ENCODE results near the gene DTNBP1.

Gene DTNBP1

GRCh38 chr6:15500901-15501825 lies 161.7 kb downstream of the DTNBP1 start:
- Histone ChIP-seq H3K27me3 (ENCODE audit: control insufficient read depth in 5 of 5, insufficient read depth in 4 of 5, low read length in 5 of 5) (no peaks in the 10 kb centered on the region), H3K27ac (ENCODE audit: low read depth, low read length) (no peak overlapping the region), H3K9me3 (ENCODE audit: control insufficient read depth in 5 of 5, low read length in 5 of 5) (no peaks in the 10 kb centered on the region), H3K36me3 (ENCODE audit: control insufficient read depth in 5 of 5, insufficient read depth in 5 of 5, low read length in 5 of 5) (peaks cover 0 to 68% (median 36%) of the 10 kb centered on the region in 5 donors), H3K4me1 (ENCODE audit: control insufficient read depth in 5 of 5, insufficient read depth in 5 of 5, low read length in 5 of 5) (peaks cover 11 to 39% (median 35%) of the 10 kb centered on the region in 5 donors), H3K9ac (ENCODE audit: low read length in 5 of 5) (no peak overlapping the region), H3K4me3 (ENCODE audit: low read depth in 1 of 5, low read length in 5 of 5) (no peak overlapping the region)

- H3K4me3 ChIP-seq (ENCODE audit: low read depth in 1 of 5, low read length in 5 of 5), result no peak overlapping the region
- H3K4me1 ChIP-seq (ENCODE audit: control insufficient read depth in 5 of 5, insufficient read depth in 5 of 5, low read length in 5 of 5), result peaks cover 6 to 37% (median 31%) of the 10 kb centered on the region in 5 donors
- peaks cover 0 to 65% (median 37%) of the 10 kb centered on the region in 5 donors for H3K36me3 ChIP-seq (ENCODE audit: control insufficient read depth in 5 of 5, insufficient read depth in 5 of 5, low read length in 5 of 5)
- no peaks in the 10 kb centered on the region for H3K27me3 ChIP-seq (ENCODE audit: control insufficient read depth in 5 of 5, insufficient read depth in 4 of 5, low read length in 5 of 5)
- no peak overlapping the region for H3K9ac ChIP-seq (ENCODE audit: low read length in 5 of 5)
- no peaks in the 10 kb centered on the region for H3K9me3 ChIP-seq (ENCODE audit: control insufficient read depth in 5 of 5, low read length in 5 of 5)
- H3K27ac ChIP-seq (ENCODE audit: low read depth, low read length), result no peak overlapping the region
Measured at GRCh38 chr6:15500078-15500740, 162.6 kb downstream of the DTNBP1 start.

GRCh38 chr6:15499591-15499990 lies 163.2 kb downstream of the DTNBP1 start:
- no peaks in the 10 kb centered on the region for H3K9me3 ChIP-seq (ENCODE audit: control insufficient read depth in 5 of 5, low read length in 5 of 5)
- no peak overlapping the region for H3K27ac ChIP-seq (ENCODE audit: low read depth, low read length)
- no peak overlapping the region for H3K4me3 ChIP-seq (ENCODE audit: low read depth in 1 of 5, low read length in 5 of 5)
- H3K27me3 ChIP-seq (ENCODE audit: control insufficient read depth in 5 of 5, insufficient read depth in 4 of 5, low read length in 5 of 5), result no peaks in the 10 kb centered on the region
- peaks cover 2 to 32% (median 27%) of the 10 kb centered on the region in 5 donors for H3K4me1 ChIP-seq (ENCODE audit: control insufficient read depth in 5 of 5, insufficient read depth in 5 of 5, low read length in 5 of 5)
- no peak overlapping the region for H3K9ac ChIP-seq (ENCODE audit: low read length in 5 of 5)
- H3K36me3 ChIP-seq (ENCODE audit: control insufficient read depth in 5 of 5, insufficient read depth in 5 of 5, low read length in 5 of 5), result peaks cover 0 to 63% (median 37%) of the 10 kb centered on the region in 5 donors

- Histone ChIP-seq H3K27me3 (ENCODE audit: control insufficient read depth in 5 of 5, insufficient read depth in 4 of 5, low read length in 5 of 5) (no peaks in the 10 kb centered on the region), H3K4me3 (ENCODE audit: low read depth in 1 of 5, low read length in 5 of 5) (no peak overlapping the region), H3K9ac (ENCODE audit: low read length in 5 of 5) (no peak overlapping the region), H3K9me3 (ENCODE audit: control insufficient read depth in 5 of 5, low read length in 5 of 5) (no peaks in the 10 kb centered on the region), H3K27ac (ENCODE audit: low read depth, low read length) (no peak overlapping the region), H3K4me1 (ENCODE audit: control insufficient read depth in 5 of 5, insufficient read depth in 5 of 5, low read length in 5 of 5) (peaks cover 0 to 27% (median 22%) of the 10 kb centered on the region in 5 donors), H3K36me3 (ENCODE audit: control insufficient read depth in 5 of 5, insufficient read depth in 5 of 5, low read length in 5 of 5) (peaks cover 0 to 63% (median 37%) of the 10 kb centered on the region in 5 donors)
Measured at GRCh38 chr6:15499125-15499524, 163.7 kb downstream of the DTNBP1 start.

- peaks cover 0 to 22% (median 17%) of the 10 kb centered on the region in 5 donors for H3K4me1 ChIP-seq (ENCODE audit: control insufficient read depth in 5 of 5, insufficient read depth in 5 of 5, low read length in 5 of 5)
- H3K9ac ChIP-seq (ENCODE audit: low read length in 5 of 5), result no peak overlapping the region
- no peak overlapping the region for H3K4me3 ChIP-seq (ENCODE audit: low read depth in 1 of 5, low read length in 5 of 5)
- no peak overlapping the region for H3K27ac ChIP-seq (ENCODE audit: low read depth, low read length)
- H3K9me3 ChIP-seq (ENCODE audit: control insufficient read depth in 5 of 5, low read length in 5 of 5), result no peaks in the 10 kb centered on the region
- H3K36me3 ChIP-seq (ENCODE audit: control insufficient read depth in 5 of 5, insufficient read depth in 5 of 5, low read length in 5 of 5), result peaks cover 0 to 63% (median 37%) of the 10 kb centered on the region in 5 donors
- no peaks in the 10 kb centered on the region for H3K27me3 ChIP-seq (ENCODE audit: control insufficient read depth in 5 of 5, insufficient read depth in 4 of 5, low read length in 5 of 5)
Measured at GRCh38 chr6:15498640-15499039, 164.2 kb downstream of the DTNBP1 start.

DNA sequence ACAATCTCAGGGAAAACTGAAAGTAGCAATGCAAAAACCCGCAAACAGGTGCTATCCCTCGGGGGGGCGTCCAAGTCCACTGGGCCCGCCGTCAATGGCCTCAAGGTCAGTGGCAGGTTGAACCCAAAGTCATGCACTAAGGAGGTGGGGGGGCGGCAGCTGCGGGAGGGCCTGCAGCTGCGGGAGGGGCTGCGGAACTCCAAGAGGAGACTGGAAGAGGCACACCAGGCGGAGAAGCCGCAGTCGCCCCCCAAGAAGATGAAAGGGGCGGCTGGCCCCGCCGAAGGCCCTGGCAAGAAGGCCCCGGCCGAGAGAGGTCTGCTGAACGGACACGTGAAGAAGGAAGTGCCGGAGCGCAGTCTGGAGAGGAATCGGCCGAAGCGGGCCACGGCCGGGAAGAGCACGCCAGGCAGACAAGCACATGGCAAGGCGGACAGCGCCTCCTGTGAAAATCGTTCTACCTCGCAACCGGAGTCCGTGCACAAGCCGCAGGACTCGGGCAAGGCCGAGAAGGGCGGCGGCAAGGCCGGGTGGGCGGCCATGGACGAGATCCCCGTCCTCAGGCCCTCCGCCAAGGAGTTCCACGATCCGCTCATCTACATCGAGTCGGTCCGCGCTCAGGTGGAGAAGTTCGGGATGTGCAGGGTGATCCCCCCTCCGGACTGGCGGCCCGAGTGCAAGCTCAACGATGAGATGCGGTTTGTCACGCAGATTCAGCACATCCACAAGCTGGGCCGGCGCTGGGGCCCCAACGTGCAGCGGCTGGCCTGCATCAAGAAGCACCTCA lies 166.3 kb downstream of the DTNBP1 start:
- peaks cover 0 to 51% (median 29%) of the 10 kb centered on the region in 5 donors for H3K36me3 ChIP-seq (ENCODE audit: control insufficient read depth in 5 of 5, insufficient read depth in 5 of 5, low read length in 5 of 5)
- no peak overlapping the region for H3K27ac ChIP-seq (ENCODE audit: low read depth, low read length)
- H3K27me3 ChIP-seq (ENCODE audit: control insufficient read depth in 5 of 5, insufficient read depth in 4 of 5, low read length in 5 of 5), result no peaks in the 10 kb centered on the region
- H3K9me3 ChIP-seq (ENCODE audit: control insufficient read depth in 5 of 5, low read length in 5 of 5), result no peaks in the 10 kb centered on the region
- peaks cover 0 to 14% (median 12%) of the 10 kb centered on the region in 5 donors for H3K4me1 ChIP-seq (ENCODE audit: control insufficient read depth in 5 of 5, insufficient read depth in 5 of 5, low read length in 5 of 5)
- no peak overlapping the region for H3K4me3 ChIP-seq (ENCODE audit: low read depth in 1 of 5, low read length in 5 of 5)
- H3K9ac ChIP-seq (ENCODE audit: low read length in 5 of 5), result no peak overlapping the region

- no peaks in the 10 kb centered on the region for H3K27me3 ChIP-seq (ENCODE audit: control insufficient read depth in 5 of 5, insufficient read depth in 4 of 5, low read length in 5 of 5)
- H3K36me3 ChIP-seq (ENCODE audit: control insufficient read depth in 5 of 5, insufficient read depth in 5 of 5, low read length in 5 of 5), result peaks cover 0 to 40% (median 19%) of the 10 kb centered on the region in 5 donors
- peaks cover 0 to 19% (median 16%) of the 10 kb centered on the region in 5 donors for H3K4me1 ChIP-seq (ENCODE audit: control insufficient read depth in 5 of 5, insufficient read depth in 5 of 5, low read length in 5 of 5)
- no peak overlapping the region for H3K9ac ChIP-seq (ENCODE audit: low read length in 5 of 5)
- no peak overlapping the region for H3K4me3 ChIP-seq (ENCODE audit: low read depth in 1 of 5, low read length in 5 of 5)
- H3K9me3 ChIP-seq (ENCODE audit: control insufficient read depth in 5 of 5, low read length in 5 of 5), result no peaks in the 10 kb centered on the region
- no peak overlapping the region for H3K27ac ChIP-seq (ENCODE audit: low read depth, low read length)
Measured at GRCh38 chr6:15495375-15495901, 167.4 kb downstream of the DTNBP1 start.

GRCh38 chr6:15493437-15494168 lies 169.2 kb downstream of the DTNBP1 start:
- peaks cover 0 to 19% (median 15%) of the 10 kb centered on the region in 5 donors for H3K4me1 ChIP-seq (ENCODE audit: control insufficient read depth in 5 of 5, insufficient read depth in 5 of 5, low read length in 5 of 5)
- H3K36me3 ChIP-seq (ENCODE audit: control insufficient read depth in 5 of 5, insufficient read depth in 5 of 5, low read length in 5 of 5), result peaks cover 0 to 36% (median 24%) of the 10 kb centered on the region in 5 donors
- no peak overlapping the region for H3K9ac ChIP-seq (ENCODE audit: low read length in 5 of 5)
- no peak overlapping the region for H3K4me3 ChIP-seq (ENCODE audit: low read depth in 1 of 5, low read length in 5 of 5)
- no peak overlapping the region for H3K27ac ChIP-seq (ENCODE audit: low read depth, low read length)
- H3K27me3 ChIP-seq (ENCODE audit: control insufficient read depth in 5 of 5, insufficient read depth in 4 of 5, low read length in 5 of 5), result no peaks in the 10 kb centered on the region
- H3K9me3 ChIP-seq (ENCODE audit: control insufficient read depth in 5 of 5, low read length in 5 of 5), result no peaks in the 10 kb centered on the region

GRCh38 chr6:15491986-15492269 lies 170.9 kb downstream of the DTNBP1 start:
- Histone ChIP-seq H3K4me3 (ENCODE audit: low read depth in 1 of 5, low read length in 5 of 5) (no peak overlapping the region), H3K36me3 (ENCODE audit: control insufficient read depth in 5 of 5, insufficient read depth in 5 of 5, low read length in 5 of 5) (peaks cover 0 to 40% (median 35%) of the 10 kb centered on the region in 5 donors), H3K27me3 (ENCODE audit: control insufficient read depth in 5 of 5, insufficient read depth in 4 of 5, low read length in 5 of 5) (no peaks in the 10 kb centered on the region), H3K27ac (ENCODE audit: low read depth, low read length) (no peak overlapping the region), H3K4me1 (ENCODE audit: control insufficient read depth in 5 of 5, insufficient read depth in 5 of 5, low read length in 5 of 5) (peaks cover 0 to 19% (median 14%) of the 10 kb centered on the region in 5 donors), H3K9me3 (ENCODE audit: control insufficient read depth in 5 of 5, low read length in 5 of 5) (no peaks in the 10 kb centered on the region), H3K9ac (ENCODE audit: low read length in 5 of 5) (no peak overlapping the region)
